GM11168 (cell line): ENCODE results near the gene ELF5.

Experiments used
- in situ Hi-C: fragments of 300-500 bp; cut with MboI; formaldehyde crosslinking; loops from one replicate; pipeline ENCODE4 v1.12.0; 2022; ENCODE audit warnings: low sequenced_read_pairs; ENCODE audit not compliant: unreplicated experiment

Gene ELF5

GRCh38 chr11:34523053-34523452 lies 9.5 kb upstream of the ELF5 start:
- in situ Hi-C loops: no loop called here

GRCh38 chr11:34522188-34522587 lies 8.6 kb upstream of the ELF5 start:
- in situ Hi-C loops: no loop called here

- in situ Hi-C loops: no loop called here
These were observed 7.7 kb upstream of the ELF5 start for GRCh38 chr11:34521265-34521664.

- in situ Hi-C loops: no loop called here
These were observed 6.1 kb upstream of the ELF5 start for GRCh38 chr11:34519595-34520235.

GRCh38 chr11:34516247-34517040 lies 2.9 kb upstream of the ELF5 start:
- in situ Hi-C loops: no loop called here

- in situ Hi-C loops: no loop called here
These were observed 1.0 kb upstream of the ELF5 start for GRCh38 chr11:34514597-34514996.

- in situ Hi-C loops: no loop called here
These were observed 533 bp downstream of the ELF5 start for GRCh38 chr11:34512840-34513681.

- in situ Hi-C loops: no loop called here
These were observed 2.9 kb downstream of the ELF5 start for GRCh38 chr11:34510673-34511072.

- in situ Hi-C loops: no loop called here
These were observed 3.4 kb downstream of the ELF5 start for GRCh38 chr11:34510218-34510617.

GRCh38 chr11:34509336-34509876 lies 4.2 kb downstream of the ELF5 start:
- in situ Hi-C loops: no loop called here

GRCh38 chr11:34508524-34508923 lies 5.1 kb downstream of the ELF5 start:
- in situ Hi-C loops: no loop called here

- in situ Hi-C loops: no loop called here
These were observed 6.0 kb downstream of the ELF5 start for GRCh38 chr11:34507610-34508009.

GRCh38 chr11:34507156-34507555 lies 6.4 kb downstream of the ELF5 start:
- in situ Hi-C loops: no loop called here

- in situ Hi-C loops: no loop called here
These were observed 7.7 kb downstream of the ELF5 start for GRCh38 chr11:34505874-34506273.

GRCh38 chr11:34502949-34503348 lies 10.6 kb downstream of the ELF5 start:
- in situ Hi-C loops: no loop called here

- in situ Hi-C loops: no loop called here
These were observed 11.6 kb downstream of the ELF5 start for GRCh38 chr11:34501949-34502348.

- in situ Hi-C loops: no loop called here
These were observed 12.1 kb downstream of the ELF5 start for GRCh38 chr11:34501500-34501899.

- in situ Hi-C loops: loop anchor here (25.0 kb wide), 2 partner anchors 338 to 513 kb away; no protein-coding TSS in a partner anchor
These were observed 13.7 kb downstream of the ELF5 start for GRCh38 chr11:34499719-34500500.

- in situ Hi-C loops: loop anchor here (25.0 kb wide), 2 partner anchors 334 to 509 kb away; no protein-coding TSS in a partner anchor
These were observed 17.7 kb downstream of the ELF5 start for GRCh38 chr11:34495724-34496377.
